ENCODE results near the gene TBR1. TPM values are rescaled to one million over a fixed set of nuclear protein-coding genes. Genes with fewer than 3 reads are reported as not detected.

Gene TBR1
- 0.01 to 0.09 TPM (median 0.04 TPM) in 4 of 5 replicates, not detected in the other for total RNA-seq (2022; extraction: Qiagen RNA extraction)

GRCh38 chr2:161415987-161416707 is at the start of gene TBR1:
Gene TBR1, plus strand, starts transcription at chr2:161416297. Its CDS starts 114 bp downstream, at chr2:161416411.

Other genes with a start within 250 kb of the TBR1 start
- gene PSMD14, start 107.9 kb upstream of the TBR1 start, total RNA-seq (2022; extraction: Qiagen RNA extraction) = 93.6 to 120 TPM (median 101 TPM) in 5 replicates
- not detected in 5 replicates for gene SLC4A10, start 208.1 kb downstream of the TBR1 start, total RNA-seq (2022; extraction: Qiagen RNA extraction)